Heart left ventricle (tissue), 13 donors: ENCODE data around the gene DIDO1.

Experiments used
- CTCF ChIP-seq, 12 donors: fragments of 200-600 bp; sonication (generic) in 4 of 12; IDR thresholded peaks; one replicate each; pipeline versions ENCODE4 v1.5.0 to v1.8.0; 2018 to 2022; ENCODE audit warnings: antibody characterized with exemption in 12 of 12, mild to moderate bottlenecking in 5 of 12
- POLR2A ChIP-seq, 2 donors: fragments of 450-650 bp; IDR thresholded peaks; one replicate each; pipeline ENCODE4 v1.6.1; 2017; ENCODE audit warnings: antibody characterized with exemption in 2 of 2, mild to moderate bottlenecking in 2 of 2, moderate library complexity in 2 of 2
- donor health status: ischemic (EF 13 %, LVEDD 7.1; RV severe dilation, severe dysfunction).
- donor health status: DM: no; HTN: yes; CAD: no.
- donor health status: DM: no; HTN: no; CAD: no.
- donor health status: ischemic (EF 25% LVEDD 6.9; RV normal size, moderate dysfunction).
- donor health status: ischemic (EF 25% LVEDD 5.7; RV mildly dilated, moderate dysfunction).
- donor health status: ischemic (EF 35%, LVEDD 5.7; RV mildly dilated, moderate dysfunction).
- donor health status: nonischemic (EF 11% LVEDD 7.7; RV severe dilation, severe dysfunction).
- donor health status: DM: yes; HTN: yes; CAD: no.
- donor health status: PGD.
- donor health status: ischemic (EF 29% LVEDD 5.4; RV normal size, mild dysfunction).
- donor health status: nonischemic (EF 23%, LVEDD 6.1; RV moderate dilation, normal function).

DNA sequence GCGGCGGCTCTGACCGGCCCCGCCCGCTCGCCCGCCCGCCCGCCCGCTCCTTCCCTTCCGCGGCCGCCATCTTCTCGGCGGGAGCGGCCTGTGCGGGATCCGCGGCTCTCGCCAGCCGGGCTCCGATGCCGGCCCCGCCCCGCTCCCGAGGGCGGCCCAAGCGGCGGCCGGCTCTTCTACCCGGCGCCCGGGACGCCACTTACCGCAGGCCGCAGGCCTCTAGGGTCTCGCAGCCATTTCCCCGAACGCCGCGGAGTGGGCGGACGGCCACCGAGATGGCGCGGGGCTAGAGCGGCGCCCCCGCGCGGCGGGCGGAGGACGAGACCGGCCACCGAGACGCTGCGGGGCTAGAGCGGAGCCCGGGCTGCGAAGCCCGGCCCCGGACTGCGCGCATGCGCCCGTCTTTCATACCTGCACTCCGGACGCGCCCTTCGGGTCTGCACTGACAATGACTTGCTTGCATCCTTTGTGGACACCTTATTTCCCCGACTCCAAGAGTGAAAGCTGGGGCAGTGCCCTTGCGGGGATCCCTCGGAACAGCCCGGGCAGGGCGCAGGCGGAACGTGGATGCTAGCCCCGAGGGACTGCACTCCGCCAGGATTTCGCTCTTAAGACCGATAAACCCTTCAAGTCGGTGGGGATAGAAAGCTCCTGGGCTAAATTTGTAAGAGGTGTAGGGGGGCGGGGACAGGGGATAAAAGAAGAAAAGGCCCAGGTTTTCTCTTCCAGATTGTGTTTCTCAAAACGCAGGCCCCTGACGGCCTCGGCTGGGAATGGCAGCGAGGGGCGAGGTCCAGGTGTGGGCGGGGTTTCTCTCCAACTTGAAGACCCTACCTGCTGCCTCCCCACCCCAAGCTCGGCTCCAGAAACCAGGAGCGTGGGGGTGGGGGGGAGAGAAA lies at the start of gene DIDO1:
- TF ChIP-seq CTCF (IDR thresholded peaks at IDR 0.05) (peak in 11 of 12 donors; percentile 69 to 95 (median 81)), POLR2A (IDR thresholded peaks at IDR 0.05) (peak in 1 of 2 donors; percentile 64)
